ENCODE data around the gene PPIG. TPM values are rescaled to one million over a fixed set of nuclear protein-coding genes. Genes with fewer than 3 reads are reported as not detected.

The PPIG gene
- total RNA-seq, 1 experiment from 2014 or later: 66.2 TPM

- no peak overlapping the region for H3K4ac ChIP-seq (ENCODE audit: low read depth, low read length)
- no peak overlapping the region for H4K5ac ChIP-seq (ENCODE audit: insufficient read length, low read depth, low read length)
- H3K4me1 ChIP-seq (ENCODE audit: insufficient read depth, low read length): no peaks in the 10 kb centered on the region
- H3T11ph ChIP-seq (ENCODE audit: low read length): no peak overlapping the region
- no peak overlapping the region for H3K27ac ChIP-seq (ENCODE audit: insufficient read length, low read depth, low read length)
- H3K23me2 ChIP-seq (ENCODE audit: insufficient read length, low read depth, low read length, poor library complexity, severe bottlenecking): no peaks in the 10 kb centered on the region
- H3K9ac ChIP-seq (ENCODE audit: extremely low read depth, insufficient read length, low read length): no peak overlapping the region
- no peak overlapping the region for H3K14ac ChIP-seq (ENCODE audit: insufficient read depth, low read length)
- no peak overlapping the region for H3K4me2 ChIP-seq (ENCODE audit: insufficient read depth, insufficient read length, low read length)
- Mint-ChIP-seq H3K9me3 (peaks cover 3 to 14% of the 10 kb centered on the region in 2 experiments; a peak in 3 of 5 replicates), H3K4me3 (no peak overlapping the region), H3K36me3 (ENCODE audit: insufficient read depth in 1 of 3, low read depth in 3 of 3) (peaks cover 3 to 17% (median 10%) of the 10 kb centered on the region in 3 experiments; a peak in 5 of 7 replicates), H3K27ac (no peak overlapping the region), H3K27me3 (ENCODE audit: low read depth) (peaks cover 8% of the 10 kb centered on the region), H3K4me1 (peaks cover 6 to 8% of the 10 kb centered on the region in 2 experiments)
- H2BK15ac ChIP-seq (ENCODE audit: low read depth, low read length): no peak overlapping the region
- H2BK12ac ChIP-seq (ENCODE audit: insufficient read length, low read depth, low read length): no peak overlapping the region
- H4K8ac ChIP-seq (replicated peaks; ENCODE audit: insufficient read length, low read depth, low read length): no peak overlapping the region
- H2BK120ac ChIP-seq (ENCODE audit: low read depth, low read length, poor library complexity, severe bottlenecking): no peak overlapping the region
- H3K79me1 ChIP-seq (ENCODE audit: insufficient read depth, low read depth, low read length, poor library complexity, severe bottlenecking): no peaks in the 10 kb centered on the region
- H3K56ac ChIP-seq (ENCODE audit: insufficient read length, low read depth, low read length): no peak overlapping the region
- H3K23ac ChIP-seq (ENCODE audit: insufficient read length, low read depth, low read length): no peak overlapping the region
- no CpG with 5 or more reads among the region's 3 CpGs for WGBS (ENCODE audit: extremely low coverage, insufficient read length, low lambda C conversion rate)
- no peak overlapping the region for H2BK5ac ChIP-seq (ENCODE audit: insufficient read length, low read length)
- no peak overlapping the region for H2AFZ ChIP-seq (ENCODE audit: low read length)
- H3K18ac ChIP-seq (ENCODE audit: insufficient read length, low read depth, low read length): no peak overlapping the region
- H3K27me3 ChIP-seq (ENCODE audit: insufficient read depth, low read length): no peaks in the 10 kb centered on the region
- no peak overlapping the region for H2AK5ac ChIP-seq (ENCODE audit: insufficient read length, low read length)
- no peaks in the 10 kb centered on the region for H4K20me1 ChIP-seq (ENCODE audit: control insufficient read depth, insufficient read depth, insufficient read length)
- no peak for TF ChIP-seq CTCF (conservative IDR thresholded peaks at IDR 0.05)
- H2BK20ac ChIP-seq (ENCODE audit: low read depth, low read length, poor library complexity, severe bottlenecking): no peak overlapping the region
- no peak overlapping the region for H4K91ac ChIP-seq (ENCODE audit: insufficient read length, low read depth, low read length)
- H3K9me3 ChIP-seq (ENCODE audit: control insufficient read depth, low read depth, low read length): no peaks in the 10 kb centered on the region
- H3K79me2 ChIP-seq (ENCODE audit: insufficient read depth, low read length): peaks cover 2% of the 10 kb centered on the region; the same call in 1 of the 2 replicates
- DNase-seq: no peak
Measured at GRCh38 chr2:169571571-169571970, 12.6 kb upstream of the PPIG start.
